Suprapubic skin (tissue), 4 donors: ENCODE measurements around the gene KCNIP4. TPM values are rescaled to one million over a fixed set of nuclear protein-coding genes. Genes with fewer than 3 reads are reported as not detected.

ENCODE experiments used
- DNase-seq, 2 donors: peaks; one replicate each; pipeline ENCODE4 v3.0.0-alpha.2; 2019; ENCODE audit warnings: low spot score in 2 of 2
- H3K27ac ChIP-seq: fragments of 200-600 bp; sonication (generic); one replicate; pipeline ENCODE4 v1.5.1; 2019
- H3K27me3 ChIP-seq: fragments of 200-600 bp; sonication (generic); one replicate; pipeline ENCODE4 v1.5.1; 2019
- H3K36me3 ChIP-seq: fragments of 200-600 bp; sonication (generic); one replicate; pipeline ENCODE4 v1.5.1; 2019
- H3K4me1 ChIP-seq: fragments of 200-600 bp; sonication (generic); one replicate; pipeline ENCODE4 v1.5.1; 2019
- H3K4me3 ChIP-seq: fragments of 200-600 bp; sonication (generic); one replicate; pipeline ENCODE4 v1.5.1; 2019; ENCODE audit warnings: mild to moderate bottlenecking
- H3K9me3 ChIP-seq: fragments of 200-600 bp; sonication (generic); one replicate; pipeline ENCODE4 v1.5.1; 2019
- CTCF ChIP-seq, 2 donors: fragments of 200-600 bp in 1 of 2; fragments of 450-650 bp in 1 of 2; sonication (generic) in 1 of 2; IDR thresholded peaks; one replicate each; pipeline ENCODE4 v1.5.1; 2016 to 2019; ENCODE audit warnings: antibody characterized with exemption in 2 of 2, mild to moderate bottlenecking in 1 of 2, moderate library complexity in 1 of 2
- EP300 ChIP-seq: sonication (generic); formaldehyde crosslinking; IDR thresholded peaks from one replicate; pipeline ENCODE4 v1.6.1; 2017; ENCODE audit warnings: antibody characterized with exemption
- POLR2A ChIP-seq, 2 donors: fragments of 450-650 bp; IDR thresholded peaks; one replicate each; pipeline ENCODE4 v1.6.1; 2017; ENCODE audit warnings: antibody characterized with exemption in 2 of 2, mild to moderate bottlenecking in 2 of 2, moderate library complexity in 2 of 2
- POLR2AphosphoS5 ChIP-seq, 3 donors: sonication (generic); formaldehyde crosslinking; IDR thresholded peaks; one replicate each; pipeline ENCODE4 v1.6.1; 2017; ENCODE audit warnings: antibody characterized with exemption in 3 of 3
- WGBS: methylation state at CpG from one replicate; pipeline ENCODE4 v1.1.5; 2018; 5-methylcytosine and 5-hydroxymethylcytosine counted together
- total RNA-seq, 4 donors: library from RNA; depleted of rRNA; stranded (reverse); fragments of >200 nt; gene quantifications; one replicate each; pipeline ENCODE4 v1.1.0, GENCODE V29; 2016

KCNIP4 gene
- total RNA-seq, 4 donors from 2014 or later: not detected

GRCh38 chr4:21722157-21722839 lies 226.3 kb downstream of the KCNIP4 start:
- Histone ChIP-seq H3K9me3 (no peaks in the 10 kb centered on the region), H3K27me3 (no peaks in the 10 kb centered on the region), H3K4me1 (no peaks in the 10 kb centered on the region), H3K4me3 (no peak overlapping the region), H3K36me3 (no peaks in the 10 kb centered on the region), H3K27ac (no peak overlapping the region)
- TF ChIP-seq POLR2AphosphoS5 (IDR thresholded peaks at IDR 0.05): no peak
- TF ChIP-seq CTCF (IDR thresholded peaks at IDR 0.05): no peak
- TF ChIP-seq EP300: no peak
- no peak for TF ChIP-seq POLR2A (IDR thresholded peaks at IDR 0.05)
- DNase-seq: no peak
- 75% methylated on average over 6 of the region's 6 CpGs for WGBS

GRCh38 chr4:21716531-21716930 lies 232.0 kb downstream of the KCNIP4 start:
- Histone ChIP-seq H3K36me3 (no peaks in the 10 kb centered on the region), H3K27me3 (no peaks in the 10 kb centered on the region), H3K27ac (no peak overlapping the region), H3K4me3 (no peak overlapping the region), H3K9me3 (no peaks in the 10 kb centered on the region), H3K4me1 (no peaks in the 10 kb centered on the region)
- DNase-seq: no peak
- 78% methylated on average over 6 of the region's 6 CpGs for WGBS
- TF ChIP-seq POLR2AphosphoS5 (IDR thresholded peaks at IDR 0.05): no peak
- no peak for TF ChIP-seq CTCF (IDR thresholded peaks at IDR 0.05)
- TF ChIP-seq EP300: no peak

- TF ChIP-seq POLR2AphosphoS5 (IDR thresholded peaks at IDR 0.05): no peak
- no peak for TF ChIP-seq CTCF (IDR thresholded peaks at IDR 0.05)
- TF ChIP-seq EP300: no peak
- TF ChIP-seq POLR2A (IDR thresholded peaks at IDR 0.05): no peak
- no peaks in the 10 kb centered on the region for H3K36me3 ChIP-seq
- H3K4me1 ChIP-seq: no peaks in the 10 kb centered on the region
- no peak for DNase-seq
- no peaks in the 10 kb centered on the region for H3K9me3 ChIP-seq
- no peak overlapping the region for H3K4me3 ChIP-seq
- 73% methylated on average over 6 of the region's 6 CpGs for WGBS
- no peak overlapping the region for H3K27ac ChIP-seq
- H3K27me3 ChIP-seq: no peaks in the 10 kb centered on the region
Measured at GRCh38 chr4:21710179-21710835, 238.3 kb downstream of the KCNIP4 start.

GRCh38 chr4:21709761-21710160 lies 238.8 kb downstream of the KCNIP4 start:
- Histone ChIP-seq H3K4me3 (no peak overlapping the region), H3K4me1 (no peaks in the 10 kb centered on the region), H3K36me3 (no peaks in the 10 kb centered on the region), H3K27me3 (no peaks in the 10 kb centered on the region), H3K9me3 (no peaks in the 10 kb centered on the region), H3K27ac (no peak overlapping the region)
- no peak for DNase-seq
- TF ChIP-seq CTCF (IDR thresholded peaks at IDR 0.05) (no peak), EP300 (no peak), POLR2A (IDR thresholded peaks at IDR 0.05) (no peak), POLR2AphosphoS5 (IDR thresholded peaks at IDR 0.05) (no peak)

GRCh38 chr4:21709031-21709430 lies 239.5 kb downstream of the KCNIP4 start:
- Histone ChIP-seq H3K4me1 (no peaks in the 10 kb centered on the region), H3K27me3 (no peaks in the 10 kb centered on the region), H3K9me3 (no peaks in the 10 kb centered on the region), H3K4me3 (no peak overlapping the region), H3K27ac (no peak overlapping the region), H3K36me3 (no peaks in the 10 kb centered on the region)
- TF ChIP-seq CTCF (IDR thresholded peaks at IDR 0.05) (no peak), POLR2AphosphoS5 (IDR thresholded peaks at IDR 0.05) (no peak), POLR2A (IDR thresholded peaks at IDR 0.05) (no peak), EP300 (no peak)
- no peak for DNase-seq
- 83% methylated on average over 1 of the region's 1 CpG for WGBS
